ENCODE data around the gene ZMYM2.
"Not testable (repeated sequence)": the region's sequence is repeated elsewhere in the genome, so short reads cannot be mapped to it uniquely, and the experiment has no call there.

Gene ZMYM2

DNA sequence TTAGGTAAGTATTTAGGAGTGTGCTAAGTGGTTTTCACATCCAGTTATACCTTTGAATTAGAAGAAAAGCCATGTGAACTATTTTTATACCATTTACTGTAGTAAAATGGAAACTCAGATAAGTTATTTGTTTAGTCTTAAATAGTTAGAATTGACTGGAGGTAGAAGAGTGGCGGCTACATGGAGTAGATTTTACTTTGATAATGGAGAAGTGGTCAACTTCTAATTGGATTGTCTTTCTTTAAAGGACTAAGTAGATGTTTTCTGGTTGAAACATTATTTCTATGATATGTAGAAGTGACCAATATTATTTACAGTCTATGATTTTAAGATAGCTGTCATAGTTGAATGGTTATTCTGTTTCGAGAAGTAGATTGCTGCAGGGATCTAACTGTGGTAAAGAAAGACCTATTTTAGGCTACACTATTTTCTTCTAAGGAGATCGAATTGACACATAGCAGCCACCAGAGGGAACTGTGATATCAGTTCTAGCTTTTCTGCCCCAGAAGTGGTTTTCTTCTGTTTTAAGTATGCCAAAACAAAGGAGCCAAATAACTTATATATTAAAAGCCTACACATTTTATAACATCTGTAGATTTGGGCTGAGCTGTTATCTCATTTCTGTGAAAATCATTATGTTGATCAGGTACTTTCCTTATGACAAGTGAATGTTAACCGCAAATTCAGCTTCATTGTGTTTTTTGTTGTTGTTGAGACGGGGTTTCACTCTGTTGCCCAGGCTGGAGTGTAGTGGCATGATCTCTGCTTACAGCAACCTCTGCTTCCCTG is 26.1 kb downstream of the ZMYM2 start:
- DNase-seq: peak; percentile 19

GRCh38 chr13:19985219-19985556 is 26.7 kb downstream of the ZMYM2 start:
- DNase-seq: no peak

DNA sequence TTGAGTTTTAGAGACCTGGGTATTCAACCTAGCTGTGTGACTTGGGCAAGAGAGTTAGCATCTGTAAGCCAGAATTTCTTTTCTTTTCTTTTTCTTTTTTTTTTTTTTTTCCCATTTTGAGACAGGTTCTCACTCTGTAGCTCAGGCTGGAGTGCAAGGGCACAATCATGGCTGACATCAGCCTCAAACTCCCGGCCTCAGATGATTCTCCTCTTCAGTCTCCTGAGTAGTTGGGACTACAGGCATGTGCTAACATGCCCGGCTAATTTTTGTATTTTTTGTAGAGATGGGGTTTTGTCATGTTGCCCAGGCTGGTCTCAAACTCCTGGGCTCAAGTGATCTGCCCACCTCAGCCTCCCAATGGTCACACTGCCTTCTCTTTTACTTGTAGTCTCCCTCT is 33.0 kb downstream of the ZMYM2 start:
- DNase-seq: no peak

DNA sequence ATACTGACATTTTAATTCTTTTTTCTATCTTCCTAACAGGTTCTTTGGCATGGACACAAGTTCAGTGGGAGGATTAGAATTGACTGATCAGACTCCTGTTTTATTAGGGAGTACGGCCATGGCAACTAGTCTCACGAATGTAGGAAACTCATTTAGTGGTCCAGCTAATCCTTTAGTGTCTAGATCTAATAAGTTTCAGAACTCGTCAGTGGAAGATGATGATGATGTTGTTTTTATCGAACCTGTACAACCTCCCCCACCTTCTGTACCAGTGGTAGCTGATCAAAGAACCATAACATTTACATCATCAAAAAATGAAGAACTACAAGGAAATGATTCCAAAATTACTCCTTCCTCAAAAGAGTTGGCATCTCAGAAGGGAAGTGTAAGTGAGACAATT is 34.5 kb downstream of the ZMYM2 start:
- no peak for DNase-seq

DNA sequence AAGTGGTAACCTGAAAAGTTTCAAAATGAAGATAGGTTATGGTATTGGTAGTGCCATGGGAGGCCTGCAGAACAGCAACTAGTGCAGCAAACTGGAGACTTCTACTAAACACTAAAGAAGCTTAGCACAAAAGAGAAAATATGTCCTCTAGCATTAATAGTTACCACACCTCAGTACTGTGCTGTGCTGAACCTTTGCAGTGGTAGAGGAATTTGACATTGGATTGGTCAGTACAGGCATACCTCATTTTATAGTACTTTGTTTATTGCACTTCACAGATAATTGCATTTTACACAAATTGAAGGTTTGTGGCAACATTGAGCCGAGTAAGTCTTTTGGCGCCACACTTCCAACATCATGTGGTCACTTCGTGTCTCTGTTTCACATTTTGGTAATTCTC is 40.4 kb downstream of the ZMYM2 start:
- DNase-seq: no peak

DNA sequence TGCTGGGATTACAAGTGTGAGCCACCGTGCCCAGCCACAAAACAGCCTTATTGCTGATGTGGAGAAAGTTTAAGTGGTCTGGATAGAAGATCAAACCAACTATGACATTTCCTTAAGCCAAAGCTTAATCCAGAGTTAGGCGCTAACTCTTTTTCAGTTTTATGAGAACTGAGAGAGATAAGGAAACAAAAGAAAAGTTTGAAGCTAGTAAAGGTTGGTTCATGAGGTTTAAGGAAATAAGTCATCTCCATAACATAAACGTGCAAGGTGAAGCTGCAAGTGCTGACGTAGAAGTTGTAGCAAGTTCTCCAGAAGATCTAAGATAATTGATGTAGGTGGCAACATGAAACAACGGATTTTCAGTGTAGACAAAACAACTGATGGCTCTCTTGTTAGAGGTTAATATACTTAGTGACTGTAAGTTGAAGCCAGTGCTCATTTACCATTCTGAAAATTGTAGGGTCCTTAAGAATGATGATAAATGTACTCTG is 41.6 kb downstream of the ZMYM2 start:
- DNase-seq: no peak

DNA sequence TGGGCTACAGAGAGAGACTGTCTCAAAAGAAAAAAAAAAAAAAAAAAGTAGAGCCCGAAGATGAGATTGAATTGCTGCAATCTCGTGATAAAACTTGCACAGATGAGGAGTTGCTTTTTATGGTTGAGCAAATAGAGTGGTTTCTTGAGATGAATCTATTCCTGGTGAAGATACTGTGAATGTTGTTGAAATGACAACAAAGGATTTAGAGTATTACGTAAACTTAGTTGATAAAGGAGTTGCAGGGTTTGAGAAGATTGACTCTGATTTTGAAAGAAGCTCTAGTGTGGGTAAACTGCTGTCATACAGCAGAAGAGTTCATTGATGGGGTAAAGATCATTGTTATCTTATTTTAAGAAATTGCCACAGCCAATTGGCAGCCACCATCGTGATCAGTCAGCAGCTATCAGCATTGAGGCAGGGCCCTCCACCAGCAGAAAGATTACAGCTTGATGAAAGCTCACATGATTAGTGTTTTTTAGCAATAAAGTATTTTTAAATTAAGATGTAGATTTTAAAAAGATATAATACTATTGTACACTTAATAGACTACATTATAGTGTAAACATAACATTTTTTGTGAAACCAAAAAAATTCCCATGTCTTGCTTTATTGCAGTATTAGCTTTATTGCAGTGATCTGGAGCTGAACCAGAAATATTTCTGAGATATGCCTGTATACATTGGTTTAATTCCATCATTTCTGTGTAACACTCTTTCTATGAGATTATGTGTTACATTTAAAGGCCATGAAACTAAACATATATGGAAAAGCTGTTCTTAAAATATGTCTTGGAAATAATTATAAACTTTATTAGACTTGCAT is 43.1 kb downstream of the ZMYM2 start:
- DNase-seq: no peak

DNA sequence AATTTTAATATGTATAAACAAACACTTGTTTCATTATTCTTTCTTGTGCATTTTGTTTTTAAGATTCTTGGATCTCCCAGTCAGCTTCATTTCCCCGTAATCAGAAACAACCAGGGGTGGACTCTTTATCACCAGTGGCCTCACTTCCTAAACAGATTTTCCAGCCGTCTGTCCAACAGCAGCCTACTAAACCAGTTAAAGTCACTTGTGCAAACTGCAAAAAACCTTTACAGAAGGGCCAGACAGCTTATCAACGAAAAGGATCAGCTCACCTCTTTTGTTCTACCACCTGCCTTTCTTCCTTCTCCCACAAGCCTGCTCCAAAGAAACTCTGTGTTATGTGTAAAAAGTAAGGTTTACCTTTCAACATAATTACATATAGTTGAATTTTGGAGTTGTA is 44.3 kb downstream of the ZMYM2 start:
- no peak for DNase-seq

DNA sequence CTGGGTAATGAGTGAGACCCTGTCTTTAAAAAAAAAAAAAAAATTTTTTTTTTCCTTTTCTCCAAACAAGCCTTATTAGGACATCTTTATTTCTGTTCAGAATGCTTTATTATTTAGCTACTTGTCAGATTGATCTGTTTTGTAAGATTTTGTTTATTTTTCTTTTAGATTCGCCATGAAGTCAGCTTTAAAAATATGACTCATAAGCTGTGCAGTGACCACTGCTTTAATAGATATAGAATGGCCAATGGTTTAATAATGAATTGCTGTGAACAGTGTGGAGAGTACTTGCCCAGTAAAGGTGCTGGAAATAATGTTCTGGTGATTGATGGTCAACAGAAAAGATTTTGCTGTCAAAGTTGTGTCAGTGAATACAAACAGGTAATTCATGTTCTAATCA is 47.7 kb downstream of the ZMYM2 start:
- no peak for DNase-seq

DNA sequence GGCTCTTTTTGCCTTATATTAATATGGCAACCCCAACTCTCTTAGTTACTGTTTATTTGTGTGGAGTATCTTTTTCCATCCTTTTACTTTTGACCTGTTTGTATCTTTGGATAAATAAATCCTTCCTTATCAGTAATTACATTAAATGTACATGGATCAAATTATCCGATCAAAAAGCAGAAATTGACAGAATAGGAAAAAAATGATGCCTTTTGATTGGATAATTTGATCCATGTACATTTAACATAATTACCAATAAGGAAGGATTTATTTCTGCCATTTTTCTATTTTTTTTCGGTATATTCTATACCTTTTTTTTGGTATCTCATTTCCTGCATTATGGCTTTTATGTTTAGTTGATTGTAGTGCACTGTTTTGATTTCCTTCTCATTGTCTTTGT is 57.2 kb downstream of the ZMYM2 start:
- DNase-seq: no peak

GRCh38 chr13:20016649-20017364 is 58.3 kb downstream of the ZMYM2 start:
- no peak for DNase-seq

GRCh38 chr13:20017365-20017711 is 58.8 kb downstream of the ZMYM2 start:
- no peak for DNase-seq

- no peak for DNase-seq
These were observed 60.5 kb downstream of the ZMYM2 start for GRCh38 chr13:20019043-20019442.

- no peak for DNase-seq
These were observed 66.2 kb downstream of the ZMYM2 start for GRCh38 chr13:20024702-20025101.

- no peak for DNase-seq
These were observed 70.4 kb downstream of the ZMYM2 start for GRCh38 chr13:20028953-20029352.

GRCh38 chr13:20033486-20033885 is 75.0 kb downstream of the ZMYM2 start:
- DNase-seq: no peak

DNA sequence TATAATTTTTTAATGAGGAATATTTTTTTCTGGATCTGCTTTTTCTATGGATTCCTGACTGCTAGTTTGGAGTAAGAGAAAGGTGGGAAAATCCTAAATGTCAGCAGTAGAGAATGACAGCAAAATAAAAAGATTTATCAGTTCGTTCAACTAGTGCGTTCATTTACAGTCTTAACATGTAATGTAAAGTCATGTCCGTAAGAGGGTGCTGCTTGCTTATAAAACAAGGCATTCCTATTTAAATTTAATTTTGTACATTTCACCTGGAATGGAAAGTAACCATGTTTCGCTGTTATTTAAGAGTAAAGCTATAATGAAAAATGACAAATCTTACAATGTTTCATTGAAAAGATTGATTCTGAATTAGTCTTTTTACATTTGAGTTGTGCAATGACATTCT is 76.6 kb downstream of the ZMYM2 start:
- peak; percentile 8 for DNase-seq

DNA sequence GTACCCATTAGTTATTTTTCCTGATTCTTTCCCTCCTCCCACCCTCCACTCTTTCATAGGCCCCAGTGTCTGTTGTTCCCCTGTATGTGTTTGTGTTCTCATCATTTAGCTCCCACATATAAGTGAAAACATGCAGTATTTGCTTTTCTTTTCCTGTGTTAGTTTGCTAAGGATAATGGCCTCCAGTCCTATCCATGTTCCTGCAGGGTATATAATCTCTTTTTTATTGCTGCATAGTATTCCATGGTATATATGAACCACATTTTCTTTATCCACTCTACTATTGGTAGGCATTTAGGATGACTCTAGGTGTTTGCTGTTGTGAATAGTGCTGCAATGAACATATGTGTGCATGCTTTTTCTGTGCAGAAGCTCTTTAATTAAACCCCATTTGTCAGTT is 79.4 kb downstream of the ZMYM2 start:
- no peak for DNase-seq

GRCh38 chr13:20042603-20043002 is 84.1 kb downstream of the ZMYM2 start:
- DNase-seq: not testable (repeated sequence)

- DNase-seq: no peak
These were observed 84.8 kb downstream of the ZMYM2 start for GRCh38 chr13:20043207-20043925.

DNA sequence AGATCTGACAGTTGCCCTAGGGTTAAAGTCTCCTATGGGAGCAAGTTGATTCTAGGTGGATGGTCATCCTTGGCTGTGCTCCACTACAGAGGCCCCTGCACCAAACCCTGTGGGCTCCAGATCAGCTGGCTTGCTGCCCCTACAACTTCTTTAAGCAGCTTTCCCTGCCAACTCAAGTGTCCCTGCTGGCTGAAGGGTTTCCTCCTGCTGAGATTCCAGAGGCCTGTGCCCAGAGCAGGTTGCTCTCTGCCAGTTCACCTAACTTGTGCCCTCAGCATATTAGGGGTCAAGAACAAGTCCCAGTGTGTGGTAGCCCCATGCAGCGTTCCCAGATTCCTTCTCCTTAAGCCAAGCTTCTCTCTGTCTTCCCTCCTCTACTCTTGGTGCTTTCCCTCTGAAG is 85.6 kb downstream of the ZMYM2 start:
- DNase-seq: no peak

GRCh38 chr13:20045950-20046548 is 87.5 kb downstream of the ZMYM2 start:
- no peak for DNase-seq
